Esophagus muscularis mucosa (tissue), 4 donors: ENCODE data around the gene ADGRB2. TPM values are rescaled to one million over a fixed set of nuclear protein-coding genes. Genes with fewer than 3 reads are reported as not detected.

Experiments used
- DNase-seq: peaks from one replicate; pipeline ENCODE4 v3.0.0-alpha.2; 2017; ENCODE audit errors: extremely low spot score
- H3K27ac ChIP-seq, 4 donors: fragments of 200-600 bp; sonication (generic); replicated peaks in 1 of 4; 1 replicate in 3 of 4; 2 replicates in 1 of 4; pipeline ENCODE4 v1.5.1; 2016 to 2019; ENCODE audit warnings: mild to moderate bottlenecking in 1 of 4
- H3K27me3 ChIP-seq, 4 donors: fragments of 200-600 bp; sonication (generic); one replicate each; pipeline versions ENCODE4 v1.5.1 to v1.6.0; 2016 to 2019
- H3K36me3 ChIP-seq, 4 donors: fragments of 200-600 bp; sonication (generic); one replicate each; pipeline ENCODE4 v1.5.1; 2016 to 2019
- H3K4me1 ChIP-seq, 4 donors: fragments of 200-600 bp; sonication (generic); one replicate each; pipeline ENCODE4 v1.5.1; 2016 to 2019
- H3K4me3 ChIP-seq, 4 donors: fragments of 200-600 bp; sonication (generic); 1 replicate in 2 of 4; 2 replicates in 2 of 4; pipeline ENCODE4 v1.5.1; 2016 to 2019; ENCODE audit warnings: mild to moderate bottlenecking in 4 of 4, moderate library complexity in 1 of 4
- H3K9me3 ChIP-seq, 4 donors: fragments of 200-600 bp; sonication (generic); 1 replicate in 3 of 4; 2 replicates in 1 of 4; pipeline ENCODE4 v1.5.1; 2016 to 2019
- CTCF ChIP-seq, 3 experiments: fragments of 200-600 bp in 2 of 3; fragments of 450-650 bp in 1 of 3; sonication (generic) in 2 of 3; IDR thresholded peaks; one replicate each; pipeline ENCODE4 v1.5.1; 2017 to 2019; ENCODE audit warnings: antibody characterized with exemption in 3 of 3, mild to moderate bottlenecking in 2 of 3, moderate library complexity in 1 of 3
- EP300 ChIP-seq: sonication (generic); formaldehyde crosslinking; IDR thresholded peaks from one replicate; pipeline ENCODE4 v1.6.1; 2017; ENCODE audit warnings: antibody characterized with exemption
- POLR2A ChIP-seq: fragments of 450-650 bp; IDR thresholded peaks from one replicate; pipeline ENCODE4 v1.6.1; 2017; ENCODE audit warnings: antibody characterized with exemption, moderate library complexity, mild to moderate bottlenecking, low read depth
- POLR2AphosphoS5 ChIP-seq, 2 donors: sonication (generic); formaldehyde crosslinking; IDR thresholded peaks; one replicate each; pipeline ENCODE4 v1.6.1; 2017; ENCODE audit warnings: antibody characterized with exemption in 2 of 2
- WGBS: methylation state at CpG from one replicate; pipeline ENCODE4 v1.1.5; 2018; 5-methylcytosine and 5-hydroxymethylcytosine counted together
- intact Hi-C: fragments of 100-400 bp; cut with DNase I; formaldehyde crosslinking; loops from one replicate; pipeline ENCODE4 v1.15.1; 2023
- total RNA-seq, 4 donors: library from RNA; depleted of rRNA; stranded (reverse); fragments of >200 nt; gene quantifications; one replicate each; pipeline versions ENCODE4 v1.1.0 to v1.2.1, GENCODE V29; 2016

Gene ADGRB2
- total RNA-seq, 4 donors from 2014 or later, result 0.83 to 4.2 (median 2.1) TPM

GRCh38 chr1:31792116-31792515 is 28.0 kb upstream of the ADGRB2 start:
- DNase-seq, result no peak
- H3K4me3 ChIP-seq, result no peak overlapping the region
- no peak for TF ChIP-seq POLR2AphosphoS5 (IDR thresholded peaks at IDR 0.05)
- TF ChIP-seq CTCF (IDR thresholded peaks at IDR 0.05), result no peak
- TF ChIP-seq EP300, result no peak
- TF ChIP-seq POLR2A, result no peak
- no peaks in the 10 kb centered on the region for H3K9me3 ChIP-seq
- no peaks in the 10 kb centered on the region for H3K36me3 ChIP-seq
- peaks cover 4 to 23% (median 18%) of the 10 kb centered on the region in 4 donors for H3K4me1 ChIP-seq
- H3K27me3 ChIP-seq, result peaks cover 0 to 22% (median 0%) of the 10 kb centered on the region in 4 donors
- H3K27ac ChIP-seq, result no peak overlapping the region
- WGBS, result 95% methylated on average over 9 of the region's 11 CpGs
- intact Hi-C loops, result no loop called here

GRCh38 chr1:31791131-31791858 is 27.2 kb upstream of the ADGRB2 start:
- DNase-seq, result no peak
- 76% methylated on average over 4 of the region's 13 CpGs for WGBS
- no peaks in the 10 kb centered on the region for H3K36me3 ChIP-seq
- TF ChIP-seq CTCF (IDR thresholded peaks at IDR 0.05) (no peak), POLR2AphosphoS5 (IDR thresholded peaks at IDR 0.05) (no peak), POLR2A (no peak), EP300 (no peak)
- intact Hi-C loops, result no loop called here
- H3K9me3 ChIP-seq, result no peaks in the 10 kb centered on the region
- peaks cover 0 to 14% (median 0%) of the 10 kb centered on the region in 4 donors for H3K27me3 ChIP-seq
- peaks cover 4 to 23% (median 18%) of the 10 kb centered on the region in 4 donors for H3K4me1 ChIP-seq
- H3K4me3 ChIP-seq, result no peak overlapping the region
- H3K27ac ChIP-seq, result no peak overlapping the region

- WGBS, result 98% methylated on average over 6 of the region's 11 CpGs
- peaks cover 4 to 23% (median 18%) of the 10 kb centered on the region in 4 donors for H3K4me1 ChIP-seq
- H3K4me3 ChIP-seq, result no peak overlapping the region
- TF ChIP-seq POLR2A (no peak), CTCF (IDR thresholded peaks at IDR 0.05) (no peak)
- H3K36me3 ChIP-seq, result no peaks in the 10 kb centered on the region
- no peak overlapping the region for H3K27ac ChIP-seq
- DNase-seq, result no peak
- H3K9me3 ChIP-seq, result no peaks in the 10 kb centered on the region
- intact Hi-C loops, result no loop called here
- H3K27me3 ChIP-seq, result peaks cover 0 to 8% (median 0%) of the 10 kb centered on the region in 4 donors
Measured at GRCh38 chr1:31790641-31791091, 26.5 kb upstream of the ADGRB2 start.

- H3K27me3 ChIP-seq, result peaks cover 0 to 5% (median 0%) of the 10 kb centered on the region in 4 donors
- 81% methylated on average over 3 of the region's 3 CpGs for WGBS
- TF ChIP-seq POLR2AphosphoS5 (IDR thresholded peaks at IDR 0.05), result no peak
- TF ChIP-seq POLR2A, result no peak
- TF ChIP-seq CTCF (IDR thresholded peaks at IDR 0.05), result no peak
- no peak for TF ChIP-seq EP300
- no peak for DNase-seq
- H3K27ac ChIP-seq, result no peak overlapping the region
- no peak overlapping the region for H3K4me3 ChIP-seq
- intact Hi-C loops, result no loop called here
- H3K36me3 ChIP-seq, result no peaks in the 10 kb centered on the region
- peaks cover 4 to 23% (median 18%) of the 10 kb centered on the region in 4 donors for H3K4me1 ChIP-seq
- H3K9me3 ChIP-seq, result no peaks in the 10 kb centered on the region
Measured at GRCh38 chr1:31790140-31790539, 26.0 kb upstream of the ADGRB2 start.
